GM12878 (cell line): Measurements from ENCODE around the gene ME3. TPM values are rescaled to one million over a fixed set of nuclear protein-coding genes. Genes with fewer than 3 reads are reported as not detected.

Experiments
- ATAC-seq: fragments of 200-7000 bp; cut with Tn5 transposase; 3 replicates; pipeline ENCODE4 v1.9.1; 2020; ENCODE audit warnings: mild to moderate bottlenecking, moderate library complexity
- BruUV-seq: library from RNA; stranded (reverse); fragments of 400-500 nt; replicated peaks from 2 replicates; lab custom pipeline; 2021; lab: Mats Ljungman, UMichigan
- CTCF ChIA-PET: fragments of 300-600 bp; sonication (Branson Sonifier 250); formaldehyde crosslinking; extraction: SDS; loops from one replicate; lab custom pipeline; 2021; ENCODE audit warnings: inconsistent platforms; lab: Yijun Ruan, JAX
- POLR2A ChIA-PET: fragments of 350-600 bp; formaldehyde crosslinking; extraction: SDS; loops from one replicate; lab custom pipeline; 2021; ENCODE audit warnings: inconsistent platforms; lab: Charles Lee
- RAD21 ChIA-PET: fragments of 300-600 bp; sonication (Branson Sonifier 250); formaldehyde crosslinking; loops from one replicate; lab custom pipeline; 2023; ENCODE audit warnings: antibody characterized with exemption; ENCODE audit not compliant: unreplicated experiment; lab: Charles Lee
- SMC1A ChIA-PET: fragments of 300-600 bp; sonication (Branson Sonifier 250); formaldehyde crosslinking; loops from one replicate; lab custom pipeline; 2023; ENCODE audit not compliant: unreplicated experiment, uncharacterized antibody; lab: Charles Lee
- DNase-seq: peaks from one replicate; pipeline ENCODE4 v3.0.0-alpha.2; 2011; ENCODE audit warnings: low read depth, low spot score
- FAIRE-seq: peaks from 3 replicates; lab custom pipeline; 2011; peaks lifted over from hg19 to GRCh38; lab: Jason Lieb, UNC
- H2AFZ ChIP-seq: 2 replicates; pipeline ENCODE4 v1.6.0; 2011; ENCODE audit warnings: low read depth, low read length, control low read depth; ENCODE audit not compliant: control insufficient read depth
- H3K27ac ChIP-seq: 2 replicates; pipeline ENCODE4 v1.5.1; 2011; ENCODE audit warnings: control low read depth; ENCODE audit not compliant: control insufficient read depth, insufficient read depth
- H3K27me3 ChIP-seq, 2 experiments: replicated peaks in 1 of 2; 2 replicates each; pipeline versions ENCODE4 v1.6.0 to v1.6.1; 2011; ENCODE audit warnings: low read length in 1 of 2; ENCODE audit not compliant: control insufficient read depth in 2 of 2, insufficient read depth in 2 of 2
- H3K36me3 ChIP-seq, 2 experiments: 2 replicates each; pipeline ENCODE4 v1.5.1; 2011; ENCODE audit warnings: low read length in 1 of 2; ENCODE audit not compliant: control insufficient read depth in 2 of 2, insufficient read depth in 2 of 2
- H3K4me1 ChIP-seq: 2 replicates; pipeline ENCODE4 v1.6.1; 2011; ENCODE audit warnings: mild to moderate bottlenecking, low read length, moderate library complexity, mixed read lengths; ENCODE audit not compliant: control insufficient read depth, insufficient read depth
- H3K4me2 ChIP-seq: 2 replicates; pipeline ENCODE4 v1.6.0; 2011; ENCODE audit warnings: control low read depth; ENCODE audit not compliant: control insufficient read depth, insufficient read depth
- H3K4me3 ChIP-seq: fragments of 200-600 bp; sonication (generic); 2 replicates; pipeline ENCODE4 v1.5.1; 2016
- H3K79me2 ChIP-seq: 2 replicates; pipeline ENCODE4 v1.6.0; 2011; ENCODE audit warnings: low read length; ENCODE audit not compliant: control insufficient read depth, insufficient read depth
- H3K9ac ChIP-seq: 2 replicates; pipeline ENCODE4 v1.8.0; 2011; ENCODE audit warnings: low read length, control low read depth, mixed read lengths; ENCODE audit not compliant: control insufficient read depth, insufficient read depth
- H3K9me3 ChIP-seq: replicated peaks from 3 replicates; pipeline ENCODE4 v1.5.1; 2011; ENCODE audit warnings: mild to moderate bottlenecking, low read length; ENCODE audit not compliant: control insufficient read depth, insufficient read depth
- H4K20me1 ChIP-seq: 2 replicates; pipeline ENCODE4 v1.6.0; 2011; ENCODE audit not compliant: control insufficient read depth, insufficient read depth
- ATF2 ChIP-seq: IDR thresholded peaks from 2 replicates; pipeline ENCODE4 v1.6.1; 2012; ENCODE audit warnings: low read length, inconsistent platforms
- DPF2 ChIP-seq: fragments of 450-650 bp; IDR thresholded peaks from 2 replicates; pipeline ENCODE4 v1.6.1; 2017; ENCODE audit warnings: mild to moderate bottlenecking
- POLR2AphosphoS2 ChIP-seq: IDR thresholded peaks from 2 replicates; pipeline ENCODE4 v1.6.1; 2011; ENCODE audit warnings: low read depth, mild to moderate bottlenecking, low read length, improper control_type of control experiment, moderate library complexity
- RAD51 ChIP-seq: fragments of 450-650 bp; IDR thresholded peaks from 2 replicates; pipeline ENCODE4 v1.6.1; 2016; ENCODE audit warnings: moderate library complexity, mild to moderate bottlenecking, inconsistent platforms
- SMAD1 ChIP-seq: fragments of 450-650 bp; IDR thresholded peaks from 2 replicates; pipeline ENCODE4 v1.6.1; 2018; ENCODE audit warnings: mild to moderate bottlenecking, low read depth; ENCODE audit not compliant: partially characterized antibody
- YY1 ChIP-seq: IDR thresholded peaks from 2 replicates; pipeline ENCODE4 v1.6.1; 2011; ENCODE audit warnings: low read depth, mild to moderate bottlenecking, low read length
- ZBTB40 ChIP-seq: fragments of 450-650 bp; IDR thresholded peaks from 2 replicates; pipeline ENCODE4 v1.6.1; 2016; ENCODE audit warnings: mild to moderate bottlenecking, moderate library complexity, borderline replicate concordance
- ZNF217 ChIP-seq: fragments of 450-650 bp; IDR thresholded peaks from 2 replicates; pipeline ENCODE4 v1.6.1; 2017; ENCODE audit warnings: antibody characterized with exemption, mild to moderate bottlenecking
- ZNF24 ChIP-seq: fragments of 450-650 bp; IDR thresholded peaks from 2 replicates; pipeline ENCODE4 v1.6.1; 2017; ENCODE audit warnings: antibody characterized with exemption, mild to moderate bottlenecking
- ZNF384 ChIP-seq: IDR thresholded peaks from 2 replicates; pipeline ENCODE4 v1.6.1; 2012; ENCODE audit warnings: low read depth, mild to moderate bottlenecking, low read length, improper control_type of control experiment, borderline replicate concordance
- WGBS: methylation state at CpG from one replicate; pipeline ENCODE4 v1.1.6; 2016; ENCODE audit warnings: low lambda C conversion rate; ENCODE audit not compliant: insufficient replicate concordance, insufficient coverage; ENCODE audit errors: missing lambda C conversion rate; 5-methylcytosine and 5-hydroxymethylcytosine counted together
- in situ Hi-C: fragments of 300-500 bp; cut with MboI; formaldehyde crosslinking; loops from 9 replicates; pipeline ENCODE4 v1.14.3; 2018; ENCODE audit warnings: mixed read lengths
- intact Hi-C: fragments of 100-400 bp; cut with micrococcal nuclease; formaldehyde crosslinking; loops from one replicate; pipeline ENCODE4 v1.14.2; 2022; ENCODE audit not compliant: unreplicated experiment
- polyA plus RNA-seq, 11 experiments: library from polyadenylated mRNA; depleted of rRNA in 4 of 11; unstranded in 6 of 11; stranded (reverse) in 5 of 11; fragments of >200 nt; fragmentation: Nextera tagmentation in 4 of 11; fragmentation: Illumina TruSeq in 1 of 11; extraction: Ambion mirVana in 4 of 11; extraction: Trizol in 1 of 11; gene quantifications; 1 replicate in 1 of 11; 2 replicates in 10 of 11; pipeline versions ENCODE4 v1.2.1 to v1.2.3, GENCODE V29; 2011 to 2016; ENCODE audit warnings: inconsistent platforms in 2 of 11, missing spikeins in 2 of 11, low read depth in 1 of 11
- total RNA-seq, 4 experiments: library from RNA; depleted of rRNA in 3 of 4; stranded (reverse); fragments of >200 nt in 3 of 4; fragmentation: Illumina TruSeq in 1 of 4; extraction: Trizol in 1 of 4; gene quantifications; 2 replicates each; pipeline versions ENCODE4 v1.2.1 to v1.2.3, GENCODE V29; 2013 to 2021
- TF ChIP-seq, protein P1 (sequence below): fragments of 450-650 bp; formaldehyde crosslinking; IDR thresholded peaks from 2 replicates; pipeline ENCODE4 v1.5.0; 2022; ENCODE audit warnings: mild to moderate bottlenecking, missing genetic modification characterization
- TF ChIP-seq, protein P2 (sequence below): fragments of 150-350 bp; IDR thresholded peaks from 2 replicates; pipeline ENCODE4 v1.6.1; 2014; ENCODE audit warnings: mild to moderate bottlenecking, low read depth, low read length

The ME3 gene
- total and polyA plus RNA-seq, 10 of the 15 experiments (the other 5 are each of a cell fraction or from before 2014, with no cell fraction given) = 0.06 to 0.40 (median 0.19) TPM; not detected in 2

DNA sequence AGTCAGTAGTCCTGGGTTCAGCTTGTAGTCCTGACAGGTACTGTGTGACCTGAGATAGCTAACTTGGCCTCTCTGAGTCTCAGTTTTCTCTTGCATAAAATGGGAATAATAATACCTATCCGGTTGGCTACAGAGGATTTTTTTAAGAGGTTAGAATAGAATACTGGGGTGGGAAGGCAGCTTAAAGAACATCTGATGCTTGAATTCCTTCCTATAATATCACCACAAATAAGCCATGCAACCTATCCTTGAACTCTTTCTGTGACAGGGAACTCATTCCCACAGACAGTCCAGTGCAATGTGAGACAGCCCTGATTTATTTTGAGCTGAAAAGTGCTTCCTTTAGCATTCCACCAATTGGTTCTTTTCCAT, 187.6 kb downstream of the ME3 start:
- H3K27ac ChIP-seq = no peak overlapping the region
- 69% methylated on average over 1 of the region's 1 CpG for WGBS
- no peak overlapping the region for H3K4me2 ChIP-seq
- DNase-seq (no peak), ATAC-seq (no peak), FAIRE-seq (no peak)
- H3K9me3 ChIP-seq = no peaks in the 10 kb centered on the region
- H4K20me1 ChIP-seq = no peaks in the 10 kb centered on the region
- no peak overlapping the region for H3K9ac ChIP-seq
- no peaks in the 10 kb centered on the region for H3K79me2 ChIP-seq
- H3K27me3 ChIP-seq = peaks cover 0 to 2% of the 10 kb centered on the region in 2 experiments; a peak in 1 of 4 replicates
- H2AFZ ChIP-seq = no peak overlapping the region
- H3K4me3 ChIP-seq = no peak overlapping the region
- in situ Hi-C loops (no loop called here), intact Hi-C loops (no loop called here)
- no TSS peak for BruUV-seq
- ChIA-PET POLR2A (interaction anchor here (0.6 to 1.0 kb wide), 2 partner anchors 20 to 108 kb away, joined by 3 to 4 read pairs; no protein-coding TSS in a partner anchor), CTCF (interaction anchor here (0.9 to 6.5 kb wide), 9 partner anchors 9 to 335 kb away, joined by 3 to 49 read pairs (median 4); no protein-coding TSS in a partner anchor), SMC1A (interaction anchor here (0.8 to 3.8 kb wide), 21 partner anchors 9 to 332 kb away, joined by 3 to 25 read pairs (median 4); no protein-coding TSS in a partner anchor), RAD21 (interaction anchor here (0.6 to 2.5 kb wide), 5 partner anchors 19 to 120 kb away, joined by 3 to 23 read pairs (median 3); no protein-coding TSS in a partner anchor)
- no peaks in the 10 kb centered on the region for H3K4me1 ChIP-seq
- no peaks in the 10 kb centered on the region for H3K36me3 ChIP-seq
- TF ChIP-seq POLR2AphosphoS2 = no peak
- no peak for TF ChIP-seq RAD51
- no peak for TF ChIP-seq SMAD1
- TF ChIP-seq DPF2 = no peak
- TF ChIP-seq, protein P1, sequence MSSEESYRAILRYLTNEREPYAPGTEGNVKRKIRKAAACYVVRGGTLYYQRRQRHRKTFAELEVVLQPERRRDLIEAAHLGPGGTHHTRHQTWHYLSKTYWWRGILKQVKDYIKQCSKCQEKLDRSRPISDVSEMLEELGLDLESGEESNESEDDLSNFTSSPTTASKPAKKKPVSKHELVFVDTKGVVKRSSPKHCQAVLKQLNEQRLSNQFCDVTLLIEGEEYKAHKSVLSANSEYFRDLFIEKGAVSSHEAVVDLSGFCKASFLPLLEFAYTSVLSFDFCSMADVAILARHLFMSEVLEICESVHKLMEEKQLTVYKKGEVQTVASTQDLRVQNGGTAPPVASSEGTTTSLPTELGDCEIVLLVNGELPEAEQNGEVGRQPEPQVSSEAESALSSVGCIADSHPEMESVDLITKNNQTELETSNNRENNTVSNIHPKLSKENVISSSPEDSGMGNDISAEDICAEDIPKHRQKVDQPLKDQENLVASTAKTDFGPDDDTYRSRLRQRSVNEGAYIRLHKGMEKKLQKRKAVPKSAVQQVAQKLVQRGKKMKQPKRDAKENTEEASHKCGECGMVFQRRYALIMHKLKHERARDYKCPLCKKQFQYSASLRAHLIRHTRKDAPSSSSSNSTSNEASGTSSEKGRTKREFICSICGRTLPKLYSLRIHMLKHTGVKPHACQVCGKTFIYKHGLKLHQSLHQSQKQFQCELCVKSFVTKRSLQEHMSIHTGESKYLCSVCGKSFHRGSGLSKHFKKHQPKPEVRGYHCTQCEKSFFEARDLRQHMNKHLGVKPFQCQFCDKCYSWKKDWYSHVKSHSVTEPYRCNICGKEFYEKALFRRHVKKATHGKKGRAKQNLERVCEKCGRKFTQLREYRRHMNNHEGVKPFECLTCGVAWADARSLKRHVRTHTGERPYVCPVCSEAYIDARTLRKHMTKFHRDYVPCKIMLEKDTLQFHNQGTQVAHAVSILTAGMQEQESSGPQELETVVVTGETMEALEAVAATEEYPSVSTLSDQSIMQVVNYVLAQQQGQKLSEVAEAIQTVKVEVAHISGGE (CRISPR knock-in tag) = no peak
- TF ChIP-seq ZNF24 = no peak
- no peak for TF ChIP-seq YY1
- TF ChIP-seq, protein P2, sequence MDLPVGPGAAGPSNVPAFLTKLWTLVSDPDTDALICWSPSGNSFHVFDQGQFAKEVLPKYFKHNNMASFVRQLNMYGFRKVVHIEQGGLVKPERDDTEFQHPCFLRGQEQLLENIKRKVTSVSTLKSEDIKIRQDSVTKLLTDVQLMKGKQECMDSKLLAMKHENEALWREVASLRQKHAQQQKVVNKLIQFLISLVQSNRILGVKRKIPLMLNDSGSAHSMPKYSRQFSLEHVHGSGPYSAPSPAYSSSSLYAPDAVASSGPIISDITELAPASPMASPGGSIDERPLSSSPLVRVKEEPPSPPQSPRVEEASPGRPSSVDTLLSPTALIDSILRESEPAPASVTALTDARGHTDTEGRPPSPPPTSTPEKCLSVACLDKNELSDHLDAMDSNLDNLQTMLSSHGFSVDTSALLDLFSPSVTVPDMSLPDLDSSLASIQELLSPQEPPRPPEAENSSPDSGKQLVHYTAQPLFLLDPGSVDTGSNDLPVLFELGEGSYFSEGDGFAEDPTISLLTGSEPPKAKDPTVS = no peak
- TF ChIP-seq ZNF217 = no peak
- no peak for TF ChIP-seq ZNF384
- no peak for TF ChIP-seq ATF2
- TF ChIP-seq ZBTB40 = no peak
